Fibroblast of pulmonary artery (primary cell): ENCODE results near the gene MAT1A.

ENCODE experiments used
- DNase-seq: peaks from one replicate; pipeline ENCODE4 v3.0.0-alpha.2; 2010; ENCODE audit warnings: low read depth
- H3K4me3 ChIP-seq: replicated peaks from 2 replicates; pipeline ENCODE4 v1.5.1; 2011; ENCODE audit warnings: low read depth, mild to moderate bottlenecking, control low read depth, low read length, moderate library complexity
- CTCF ChIP-seq: IDR thresholded peaks from 2 replicates; pipeline ENCODE4 v1.5.1; 2011; ENCODE audit warnings: mild to moderate bottlenecking, control low read depth, low read length, inconsistent platforms; ENCODE audit errors: missing control alignments

The MAT1A gene

DNA sequence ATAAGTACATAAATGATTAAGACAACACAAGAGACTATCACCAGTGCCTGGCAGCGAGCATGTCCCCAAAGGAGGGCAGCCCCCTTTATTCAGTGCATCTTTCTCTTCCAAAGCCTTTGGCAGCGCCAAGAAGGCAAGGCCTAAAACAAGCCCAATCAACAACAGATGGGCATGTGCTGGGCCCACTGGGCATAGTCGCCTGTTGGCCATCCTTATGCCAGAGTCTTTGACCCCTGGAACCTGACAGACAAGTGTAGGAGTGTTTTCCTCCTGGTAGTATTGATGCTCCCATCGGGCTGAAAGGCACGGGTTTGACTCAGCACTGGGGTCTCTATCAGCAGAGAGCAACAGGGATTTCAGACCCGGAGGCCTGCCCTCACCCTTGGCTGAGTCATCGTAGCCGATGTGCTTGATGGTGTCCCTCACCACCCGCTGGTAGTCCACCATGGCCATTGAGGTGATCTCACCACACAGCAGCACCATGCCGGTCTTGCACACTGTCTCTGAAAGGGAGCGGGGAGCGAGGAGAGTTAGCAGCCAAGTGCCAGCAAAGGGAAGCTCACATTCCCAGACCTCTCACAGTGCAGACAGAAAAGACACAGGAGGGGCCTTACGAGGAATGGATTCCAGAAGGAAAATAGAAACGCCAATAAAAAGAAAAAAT, 5.8 kb downstream of the MAT1A start:
- no peak for TF ChIP-seq CTCF
- no peak overlapping the region for H3K4me3 ChIP-seq
- no peak for DNase-seq

- no peak overlapping the region for H3K4me3 ChIP-seq
- no peak for DNase-seq
- TF ChIP-seq CTCF, result no peak
Measured at GRCh38 chr10:80283119-80283518, 6.3 kb downstream of the MAT1A start.

DNA sequence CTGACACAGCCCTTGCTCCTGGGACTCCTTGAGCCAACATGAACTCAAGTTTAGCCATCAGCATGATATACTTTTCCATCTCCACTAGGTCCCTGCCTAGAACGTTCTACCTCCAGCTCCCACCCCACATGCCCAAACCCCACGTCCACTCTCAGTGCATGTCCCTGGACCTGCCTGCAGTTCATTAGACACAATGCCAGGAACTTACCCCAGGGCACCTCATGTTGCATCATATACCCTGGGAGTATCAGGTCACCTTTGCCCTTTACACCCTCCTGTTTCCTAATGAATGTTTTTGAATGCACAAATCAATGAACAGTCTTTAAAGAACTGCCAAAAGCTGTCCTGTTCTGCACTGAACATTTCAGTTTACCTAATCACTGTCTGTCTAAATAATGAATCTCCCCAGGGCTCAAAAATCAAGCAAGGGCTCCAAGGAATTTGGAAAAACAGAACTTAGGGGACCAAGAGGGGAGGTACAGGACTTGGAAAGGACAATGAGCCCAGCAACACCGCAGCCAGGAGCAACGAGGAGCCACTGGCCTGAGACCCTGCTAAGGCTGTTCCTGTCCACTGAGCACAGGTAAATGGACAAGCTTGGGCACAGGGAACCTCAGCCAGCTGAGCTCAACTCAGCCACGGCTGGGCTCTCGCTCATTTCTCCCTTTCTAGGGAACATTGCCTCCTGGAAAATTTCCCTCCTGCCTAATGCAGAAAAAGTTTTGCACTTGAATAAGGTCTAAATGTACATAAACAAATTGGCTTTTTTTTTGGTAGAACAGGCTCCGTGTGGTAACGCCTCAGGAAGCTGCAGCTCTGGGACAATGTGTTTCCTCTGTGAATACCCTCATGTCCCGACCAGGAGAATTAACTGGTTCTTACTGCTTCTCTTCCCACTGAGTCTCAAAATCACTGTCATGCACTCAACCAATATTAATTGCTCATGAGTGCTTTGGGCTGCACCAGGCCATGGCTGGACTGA, 7.4 kb downstream of the MAT1A start:
- no peak for DNase-seq
- no peak for TF ChIP-seq CTCF
- no peak overlapping the region for H3K4me3 ChIP-seq

DNA sequence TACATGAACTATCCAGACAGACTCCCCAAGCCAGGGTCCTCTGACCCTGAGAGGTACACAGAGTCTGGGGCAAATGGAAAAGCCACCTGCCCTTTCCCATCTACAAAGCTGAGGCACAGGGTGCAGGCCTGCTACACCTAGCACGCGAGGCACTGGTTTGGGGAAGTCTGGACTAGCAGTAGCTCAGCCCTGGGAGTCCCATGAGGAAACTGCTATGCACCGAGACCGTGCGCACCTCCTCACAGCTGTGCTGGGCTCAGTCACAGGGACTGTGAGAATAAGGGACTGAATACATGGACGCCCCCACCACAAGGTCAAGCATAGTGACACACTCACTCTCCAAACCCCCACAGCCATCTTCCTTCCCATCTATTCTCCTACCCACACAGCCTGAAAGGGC, 8.2 kb downstream of the MAT1A start:
- no peak overlapping the region for H3K4me3 ChIP-seq
- TF ChIP-seq CTCF, result no peak
- no peak for DNase-seq

GRCh38 chr10:80280071-80280800, 9.2 kb downstream of the MAT1A start:
- H3K4me3 ChIP-seq, result no peak overlapping the region
- no peak for DNase-seq
- no peak for TF ChIP-seq CTCF

DNA sequence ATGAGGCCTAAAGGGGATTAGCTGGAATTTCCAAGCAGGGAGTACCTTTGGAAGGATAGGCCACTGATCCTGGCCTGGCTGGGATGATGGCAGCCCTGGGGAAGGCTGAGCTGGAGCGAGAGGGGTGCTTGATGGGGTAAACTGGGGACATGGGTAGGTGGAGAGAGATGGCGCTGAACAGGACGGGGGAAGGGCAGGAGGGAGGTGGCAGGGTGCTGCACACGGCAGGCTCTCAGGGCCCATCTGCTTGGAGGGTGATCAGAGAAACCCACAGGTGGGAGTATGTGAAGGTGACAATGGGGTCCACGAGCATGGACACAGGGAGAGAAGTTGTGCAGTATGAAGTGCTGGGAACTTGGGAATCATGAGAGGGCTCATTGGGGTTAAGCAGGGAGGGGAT, 10.3 kb downstream of the MAT1A start:
- H3K4me3 ChIP-seq, result no peak overlapping the region
- TF ChIP-seq CTCF, result no peak
- no peak for DNase-seq
